Measurements from ENCODE around the gene ARHGAP15.

Gene ARHGAP15

GRCh38 chr2:143787674-143788073 lies 658.5 kb downstream of the ARHGAP15 start:
- H3K27ac ChIP-seq (replicated peaks): no peak overlapping the region
- DNase-seq (ENCODE audit: low read depth in 1 of 2, low spot score in 1 of 2): no peak
- no peaks in the 10 kb centered on the region for H3K27me3 ChIP-seq (ENCODE audit: insufficient read depth, poor library complexity, severe bottlenecking)
- H3K4me3 ChIP-seq (replicated peaks; ENCODE audit: insufficient read depth, low read length): no peak overlapping the region
- TF ChIP-seq REST (IDR thresholded peaks at IDR 0.05; ENCODE audit: insufficient replicate concordance, low read depth): no peak
- TF ChIP-seq POLR2AphosphoS5 (IDR thresholded peaks at IDR 0.05; ENCODE audit: low read depth): no peak
- TF ChIP-seq GABPA (IDR thresholded peaks at IDR 0.05; ENCODE audit: low read depth): no peak
- TF ChIP-seq SPI1 (IDR thresholded peaks at IDR 0.05; ENCODE audit: borderline replicate concordance, low read depth): no peak
- no peak for TF ChIP-seq CTCF (IDR thresholded peaks at IDR 0.05; ENCODE audit: insufficient read depth, low read length)

GRCh38 chr2:143792602-143793001 lies 663.4 kb downstream of the ARHGAP15 start:
- no peak for TF ChIP-seq SPI1 (IDR thresholded peaks at IDR 0.05; ENCODE audit: borderline replicate concordance, low read depth)
- no peak for TF ChIP-seq REST (IDR thresholded peaks at IDR 0.05; ENCODE audit: insufficient replicate concordance, low read depth)
- no peak for TF ChIP-seq POLR2AphosphoS5 (IDR thresholded peaks at IDR 0.05; ENCODE audit: low read depth)
- TF ChIP-seq CTCF (IDR thresholded peaks at IDR 0.05; ENCODE audit: insufficient read depth, low read length): no peak
- no peak for TF ChIP-seq GABPA (IDR thresholded peaks at IDR 0.05; ENCODE audit: low read depth)
- no peak for DNase-seq (ENCODE audit: low read depth in 1 of 2, low spot score in 1 of 2)
- no peak overlapping the region for H3K27ac ChIP-seq (replicated peaks)

GRCh38 chr2:143793381-143793780 lies 664.2 kb downstream of the ARHGAP15 start:
- H3K27ac ChIP-seq (replicated peaks): no peak overlapping the region
- no peak for DNase-seq (ENCODE audit: low read depth in 1 of 2, low spot score in 1 of 2)
- H3K27me3 ChIP-seq (ENCODE audit: insufficient read depth, poor library complexity, severe bottlenecking): no peaks in the 10 kb centered on the region
- H3K4me3 ChIP-seq (replicated peaks; ENCODE audit: insufficient read depth, low read length): no peak overlapping the region
- TF ChIP-seq CTCF (IDR thresholded peaks at IDR 0.05; ENCODE audit: insufficient read depth, low read length): no peak
- no peak for TF ChIP-seq SPI1 (IDR thresholded peaks at IDR 0.05; ENCODE audit: borderline replicate concordance, low read depth)

More at GRCh38 chr2:143792602-143793001, 663.4 kb downstream of the ARHGAP15 start:
- no peak overlapping the region for H3K4me3 ChIP-seq (replicated peaks; ENCODE audit: insufficient read depth, low read length)
- H3K27me3 ChIP-seq (ENCODE audit: insufficient read depth, poor library complexity, severe bottlenecking): no peaks in the 10 kb centered on the region

- Histone ChIP-seq H3K27me3 (ENCODE audit: insufficient read depth, poor library complexity, severe bottlenecking) (no peaks in the 10 kb centered on the region), H3K27ac (replicated peaks) (no peak overlapping the region), H3K4me3 (replicated peaks; ENCODE audit: insufficient read depth, low read length) (no peak overlapping the region)
- TF ChIP-seq GABPA (IDR thresholded peaks at IDR 0.05; ENCODE audit: low read depth) (no peak), CTCF (IDR thresholded peaks at IDR 0.05; ENCODE audit: insufficient read depth, low read length) (no peak), REST (IDR thresholded peaks at IDR 0.05; ENCODE audit: insufficient replicate concordance, low read depth) (no peak), POLR2AphosphoS5 (IDR thresholded peaks at IDR 0.05; ENCODE audit: low read depth) (no peak), SPI1 (IDR thresholded peaks at IDR 0.05; ENCODE audit: borderline replicate concordance, low read depth) (no peak)
- DNase-seq (ENCODE audit: low read depth in 1 of 2, low spot score in 1 of 2): no peak
Measured at GRCh38 chr2:143796051-143796450, 666.8 kb downstream of the ARHGAP15 start.

Measured in HL-60 (cell line).